ENCODE results near the gene NUP42. TPM values are rescaled to one million over a fixed set of nuclear protein-coding genes. Genes with fewer than 3 reads are reported as not detected.

Gene NUP42
- total and polyA plus RNA-seq, 9 of the 15 experiments (the other 6 are each of a cell fraction or from before 2014, with no cell fraction given): 41.8 to 86.4 (median 71.2) TPM

- TF ChIP-seq FOXP4 (CRISPR knock-in tag; IDR thresholded peaks at IDR 0.05; ENCODE audit: borderline replicate concordance) (no peak), NR2F6 (CRISPR knock-in tag; IDR thresholded peaks at IDR 0.05) (no peak), U2AF1 (optimal IDR thresholded peaks at IDR 0.05; ENCODE audit: low read depth, low read length) (no peak), JUND (IDR thresholded peaks at IDR 0.05; ENCODE audit: borderline replicate concordance, low read depth, low read length) (peak; percentile 62), JUND (tag; IDR thresholded peaks at IDR 0.05; ENCODE audit: borderline replicate concordance, low read depth, low read length) (peak; percentile 70; the same call in 1 of the 3 replicates), NCOA1 (IDR thresholded peaks at IDR 0.05; ENCODE audit: low read depth) (peak; percentile 62; the same call in 1 of the 2 replicates), CREB5 (CRISPR knock-in tag; IDR thresholded peaks at IDR 0.05) (no peak), ARHGAP35 (IDR thresholded peaks at IDR 0.05; ENCODE audit: partially characterized antibody) (no peak), SOX6 (IDR thresholded peaks at IDR 0.05) (peak; percentile 64), FOXK1 (CRISPR knock-in tag; IDR thresholded peaks at IDR 0.05; ENCODE audit: borderline replicate concordance) (no peak), POLR3G (IDR thresholded peaks at IDR 0.05; ENCODE audit: extremely low read depth, insufficient read length, insufficient replicate concordance) (no peak), ZNF75A (CRISPR knock-in tag; IDR thresholded peaks at IDR 0.05) (no peak), ZSCAN29 (IDR thresholded peaks at IDR 0.05) (no peak), GTF2A2 (tag; IDR thresholded peaks at IDR 0.05) (no peak), CTBP1 (IDR thresholded peaks at IDR 0.05; ENCODE audit: borderline replicate concordance) (peak; percentile 49; the same call in 1 of the 2 replicates), UBTF (IDR thresholded peaks at IDR 0.05; ENCODE audit: borderline replicate concordance in 1 of 2, low read depth in 2 of 2, low read length in 2 of 2) (no peak), MBD1 (CRISPR knock-in tag; IDR thresholded peaks at IDR 0.05) (no peak), GABPB1 (CRISPR knock-in tag; IDR thresholded peaks at IDR 0.05) (no peak), TAF15 (IDR thresholded peaks at IDR 0.05; ENCODE audit: low read depth, low read length) (no peak), ZNF699 (CRISPR knock-in tag; IDR thresholded peaks at IDR 0.05; ENCODE audit: insufficient replicate concordance) (no peak)
- TF ChIP-seq, protein P1, sequence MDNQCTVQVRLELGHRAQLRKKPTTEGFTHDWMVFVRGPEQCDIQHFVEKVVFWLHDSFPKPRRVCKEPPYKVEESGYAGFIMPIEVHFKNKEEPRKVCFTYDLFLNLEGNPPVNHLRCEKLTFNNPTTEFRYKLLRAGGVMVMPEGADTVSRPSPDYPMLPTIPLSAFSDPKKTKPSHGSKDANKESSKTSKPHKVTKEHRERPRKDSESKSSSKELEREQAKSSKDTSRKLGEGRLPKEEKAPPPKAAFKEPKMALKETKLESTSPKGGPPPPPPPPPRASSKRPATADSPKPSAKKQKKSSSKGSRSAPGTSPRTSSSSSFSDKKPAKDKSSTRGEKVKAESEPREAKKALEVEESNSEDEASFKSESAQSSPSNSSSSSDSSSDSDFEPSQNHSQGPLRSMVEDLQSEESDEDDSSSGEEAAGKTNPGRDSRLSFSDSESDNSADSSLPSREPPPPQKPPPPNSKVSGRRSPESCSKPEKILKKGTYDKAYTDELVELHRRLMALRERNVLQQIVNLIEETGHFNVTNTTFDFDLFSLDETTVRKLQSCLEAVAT (IDR thresholded peaks at IDR 0.05): 0 out of 4 replicates have a peak, but pooled peaks have one; percentile 51 to 64
Observed at GRCh38 chr7:23191022-23191421, 9.2 kb downstream of the NUP42 start (continued).
